Right lobe of liver (tissue), 6 donors: ENCODE results near the gene CREB3L2. TPM values are rescaled to one million over a fixed set of nuclear protein-coding genes. Genes with fewer than 3 reads are reported as not detected.

Experiments
- ATAC-seq, 4 donors: fragments of 200-7000 bp; cut with Tn5 transposase; one replicate each; pipeline ENCODE4 v1.9.1; 2020; ENCODE audit warnings: mild to moderate bottlenecking in 4 of 4, moderate library complexity in 4 of 4
- DNase-seq, 3 donors: peaks; one replicate each; pipeline ENCODE4 v3.0.0-alpha.2; 2020
- H3K27ac ChIP-seq, 3 donors: fragments of 200-600 bp; one replicate each; pipeline ENCODE4 v1.8.0; 2022
- H3K27me3 ChIP-seq, 2 donors: fragments of 200-600 bp; one replicate each; pipeline ENCODE4 v1.8.0; 2022
- H3K36me3 ChIP-seq, 4 donors: fragments of 200-600 bp; sonication (generic) in 1 of 4; one replicate each; pipeline versions ENCODE4 v1.5.1 to v1.8.0; 2017 to 2022; ENCODE audit warnings: control low read depth in 1 of 4
- H3K4me1 ChIP-seq, 4 donors: fragments of 200-600 bp; sonication (generic) in 1 of 4; one replicate each; pipeline versions ENCODE4 v1.5.1 to v1.8.0; 2017 to 2022; ENCODE audit warnings: control low read depth in 1 of 4
- H3K4me3 ChIP-seq, 3 donors: fragments of 200-600 bp; one replicate each; pipeline ENCODE4 v1.8.0; 2022
- H3K9me3 ChIP-seq, 4 donors: fragments of 200-600 bp; sonication (generic) in 1 of 4; one replicate each; pipeline versions ENCODE4 v1.5.1 to v1.8.0; 2017 to 2022; ENCODE audit warnings: control low read depth in 1 of 4
- POLR2A ChIP-seq: fragments of 450-650 bp; IDR thresholded peaks from one replicate; pipeline ENCODE4 v1.6.1; 2017; ENCODE audit warnings: antibody characterized with exemption, mild to moderate bottlenecking
- WGBS: methylation state at CpG from one replicate; pipeline ENCODE4 v1.1.6; 2018; ENCODE audit warnings: low coverage, low lambda C conversion rate; ENCODE audit not compliant: insufficient coverage; ENCODE audit errors: missing lambda C conversion rate; 5-methylcytosine and 5-hydroxymethylcytosine counted together
- intact Hi-C, 2 donors: fragments of 100-400 bp; cut with DNase I; formaldehyde crosslinking; loops; one replicate each; pipeline versions ENCODE4 v1.11.2 to v1.14.1; 2022
- total RNA-seq, 6 experiments: library from RNA; depleted of rRNA in 2 of 6; stranded (reverse); fragments of >200 nt in 2 of 6; fragmentation: NEBNext Ultra II Directional in 3 of 6; extraction: Animal tissue kit (Norgen Biotek cat#: 25700) in 3 of 6; gene quantifications; one replicate each; pipeline versions ENCODE4 v1.1.0 to v1.2.4, GENCODE V29; 2016 to 2023
- TF ChIP-seq, protein P1 (sequence below), 4 donors: fragments of 200-600 bp in 3 of 4; fragments of 450-650 bp in 1 of 4; IDR thresholded peaks; one replicate each; pipeline versions ENCODE4 v1.5.1 to v1.8.0; 2016 to 2022; ENCODE audit warnings: antibody characterized with exemption in 4 of 4, mild to moderate bottlenecking in 2 of 4
- donor health status: DM: no; HTN: yes; CAD: no.
- donor health status: DM: no; HTN: no; CAD: no.
- donor health status: DM: no; HTN: no; CAD: no.
- donor health status: DM: no; HTN: yes; CAD: no.
- donor health status: DM: no; HTN: yes; CAD: no.

The CREB3L2 gene
- total RNA-seq, 6 experiments from 2014 or later, result 11.5 to 29.9 (median 18.2) TPM

DNA sequence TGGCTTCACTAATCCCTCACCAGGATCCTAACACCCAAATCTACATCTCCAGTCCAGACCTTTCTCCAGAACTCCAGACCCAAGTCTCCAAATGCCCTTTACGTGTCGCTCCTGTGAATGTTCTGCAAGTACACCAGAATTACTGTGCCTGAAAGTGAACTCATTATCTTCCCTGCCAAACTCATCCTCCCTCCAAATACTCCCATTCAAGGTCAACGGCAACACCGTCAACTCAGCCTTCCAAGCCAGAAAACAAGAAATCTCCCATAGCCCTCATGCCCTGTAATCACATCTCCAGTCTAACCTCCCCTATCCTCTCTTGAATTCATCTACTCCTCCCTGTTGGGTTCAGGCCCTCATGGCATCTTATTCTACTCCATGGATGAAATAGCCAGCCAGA, 12.3 kb downstream of the CREB3L2 start:
- intact Hi-C loops, result no loop called here

DNA sequence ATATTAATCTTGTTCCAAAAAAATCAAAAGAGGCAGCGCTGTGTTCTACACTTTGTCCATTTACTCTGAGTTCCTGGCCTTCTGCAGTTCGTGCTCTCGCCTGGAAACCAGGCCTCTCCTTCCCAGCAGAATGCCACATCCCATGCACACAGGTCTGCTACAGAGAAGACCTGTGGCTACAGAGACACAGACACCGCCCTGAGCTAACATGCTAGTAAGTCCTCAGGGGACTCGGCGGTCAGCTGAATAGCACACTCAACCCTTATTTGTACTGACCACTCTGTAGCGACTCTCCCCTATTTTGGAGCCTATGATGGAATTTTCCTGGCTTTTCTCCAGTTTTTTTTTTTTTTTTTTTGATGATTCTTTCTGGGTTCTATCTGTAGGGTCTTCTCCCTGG, 12.8 kb downstream of the CREB3L2 start:
- intact Hi-C loops, result no loop called here
- Histone ChIP-seq H3K27me3 (no peaks in the 10 kb centered on the region), H3K4me3 (no peak overlapping the region), H3K36me3 (no peaks in the 10 kb centered on the region), H3K4me1 (peaks cover 0 to 37% (median 16%) of the 10 kb centered on the region in 4 donors), H3K27ac (no peak overlapping the region), H3K9me3 (no peaks in the 10 kb centered on the region)
- DNase-seq (no peak), ATAC-seq (no peak)
- WGBS, result 89% methylated on average over 4 of the region's 7 CpGs
- no peak for TF ChIP-seq POLR2A
- TF ChIP-seq, protein P1, sequence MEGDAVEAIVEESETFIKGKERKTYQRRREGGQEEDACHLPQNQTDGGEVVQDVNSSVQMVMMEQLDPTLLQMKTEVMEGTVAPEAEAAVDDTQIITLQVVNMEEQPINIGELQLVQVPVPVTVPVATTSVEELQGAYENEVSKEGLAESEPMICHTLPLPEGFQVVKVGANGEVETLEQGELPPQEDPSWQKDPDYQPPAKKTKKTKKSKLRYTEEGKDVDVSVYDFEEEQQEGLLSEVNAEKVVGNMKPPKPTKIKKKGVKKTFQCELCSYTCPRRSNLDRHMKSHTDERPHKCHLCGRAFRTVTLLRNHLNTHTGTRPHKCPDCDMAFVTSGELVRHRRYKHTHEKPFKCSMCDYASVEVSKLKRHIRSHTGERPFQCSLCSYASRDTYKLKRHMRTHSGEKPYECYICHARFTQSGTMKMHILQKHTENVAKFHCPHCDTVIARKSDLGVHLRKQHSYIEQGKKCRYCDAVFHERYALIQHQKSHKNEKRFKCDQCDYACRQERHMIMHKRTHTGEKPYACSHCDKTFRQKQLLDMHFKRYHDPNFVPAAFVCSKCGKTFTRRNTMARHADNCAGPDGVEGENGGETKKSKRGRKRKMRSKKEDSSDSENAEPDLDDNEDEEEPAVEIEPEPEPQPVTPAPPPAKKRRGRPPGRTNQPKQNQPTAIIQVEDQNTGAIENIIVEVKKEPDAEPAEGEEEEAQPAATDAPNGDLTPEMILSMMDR (IDR thresholded peaks at IDR 0.05), result no peak

More for the DNA sequence above, 12.3 kb downstream of the CREB3L2 start:
- Histone ChIP-seq H3K4me1 (peaks cover 0 to 33% (median 13%) of the 10 kb centered on the region in 4 donors), H3K27me3 (no peaks in the 10 kb centered on the region), H3K9me3 (no peaks in the 10 kb centered on the region), H3K4me3 (no peak overlapping the region), H3K27ac (peak overlapping the region in 2 of 3 donors; percentile 20 to 42), H3K36me3 (no peaks in the 10 kb centered on the region)
- ATAC-seq, result no peak
- TF ChIP-seq POLR2A, result no peak
- TF ChIP-seq, protein P1 (IDR thresholded peaks at IDR 0.05), result no peak
- WGBS, result 72% methylated on average over 4 of the region's 4 CpGs
- no peak for DNase-seq

DNA sequence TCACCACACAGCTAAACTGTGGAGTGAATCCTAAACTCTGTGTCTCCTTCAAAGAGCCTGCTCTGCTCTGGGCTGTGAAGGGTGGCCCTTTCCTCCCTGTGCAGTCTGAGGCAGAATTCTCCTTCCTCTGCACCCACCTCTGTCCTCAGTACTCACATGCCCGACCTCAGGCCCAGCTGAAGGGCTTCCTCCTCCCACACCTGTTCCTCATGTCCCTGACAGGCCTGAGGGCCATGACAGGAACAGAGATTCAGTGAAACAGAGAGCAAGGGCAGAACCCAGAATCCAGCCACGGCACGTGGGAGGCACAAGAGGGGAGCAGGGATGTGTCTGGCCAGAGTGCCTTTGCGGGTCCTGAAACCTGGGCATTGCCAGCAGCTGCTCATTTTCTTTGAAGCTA, 13.9 kb downstream of the CREB3L2 start:
- peaks cover 0 to 40% (median 19%) of the 10 kb centered on the region in 4 donors for H3K4me1 ChIP-seq
- no peaks in the 10 kb centered on the region for H3K36me3 ChIP-seq
- intact Hi-C loops, result no loop called here
- DNase-seq (no peak), ATAC-seq (no peak)
- H3K4me3 ChIP-seq, result no peak overlapping the region
- H3K27me3 ChIP-seq, result no peaks in the 10 kb centered on the region
- H3K9me3 ChIP-seq, result no peaks in the 10 kb centered on the region
- WGBS, result 83% methylated on average over 4 of the region's 4 CpGs
- H3K27ac ChIP-seq, result no peak overlapping the region
- TF ChIP-seq POLR2A, result no peak
- TF ChIP-seq, protein P1 (IDR thresholded peaks at IDR 0.05), result no peak

DNA sequence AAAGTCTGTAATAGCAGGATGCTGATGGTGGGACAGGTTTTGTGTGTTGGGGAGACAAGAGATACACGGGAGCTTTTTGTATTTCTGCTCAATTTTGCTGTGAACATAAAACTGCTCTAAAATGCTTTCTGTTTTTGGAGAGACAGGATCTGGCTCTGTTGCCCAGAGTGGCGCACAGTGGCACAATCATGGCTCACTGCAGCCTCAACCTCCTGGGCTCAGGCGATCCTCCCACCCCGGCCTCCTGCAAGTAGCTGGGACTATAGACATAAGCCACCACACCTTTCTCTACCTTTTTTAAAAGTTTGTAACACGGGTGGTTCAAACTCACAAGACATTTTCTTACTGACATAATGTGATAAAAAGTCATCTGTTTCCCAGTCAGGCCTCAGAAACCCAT, 14.3 kb downstream of the CREB3L2 start:
- H3K27me3 ChIP-seq, result no peaks in the 10 kb centered on the region
- TF ChIP-seq, protein P1 (IDR thresholded peaks at IDR 0.05), result no peak
- TF ChIP-seq POLR2A, result no peak
- H3K36me3 ChIP-seq, result no peaks in the 10 kb centered on the region
- H3K4me3 ChIP-seq, result no peak overlapping the region
- no peak for ATAC-seq
- H3K9me3 ChIP-seq, result no peaks in the 10 kb centered on the region
- intact Hi-C loops, result no loop called here
- 80% methylated on average over 5 of the region's 5 CpGs for WGBS
- no peak overlapping the region for H3K27ac ChIP-seq
- H3K4me1 ChIP-seq, result peaks cover 0 to 36% (median 19%) of the 10 kb centered on the region in 4 donors
- DNase-seq, result no peak

DNA sequence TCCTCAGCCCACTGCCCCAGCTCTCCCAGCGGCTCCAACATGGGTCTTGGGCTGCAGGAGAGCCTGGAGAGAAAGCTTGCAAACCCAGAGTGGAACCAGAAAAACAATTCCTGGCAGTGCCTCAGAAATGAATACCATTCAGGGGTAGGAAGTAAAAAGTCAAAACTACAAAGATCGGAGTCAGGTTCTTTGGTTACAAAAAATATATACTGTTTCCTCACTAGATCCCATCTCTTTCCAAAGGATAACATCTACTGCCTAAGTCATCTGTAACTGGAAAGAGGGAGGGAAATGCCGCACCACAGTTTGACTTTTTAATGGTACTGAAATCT, 14.9 kb downstream of the CREB3L2 start:
- no peaks in the 10 kb centered on the region for H3K36me3 ChIP-seq
- TF ChIP-seq, protein P1 (IDR thresholded peaks at IDR 0.05), result no peak
- TF ChIP-seq POLR2A, result no peak
- intact Hi-C loops, result no loop called here
- no peaks in the 10 kb centered on the region for H3K27me3 ChIP-seq
- H3K4me3 ChIP-seq, result no peak overlapping the region
- no peak for ATAC-seq
- peaks cover 0 to 34% (median 19%) of the 10 kb centered on the region in 4 donors for H3K4me1 ChIP-seq
- H3K9me3 ChIP-seq, result no peaks in the 10 kb centered on the region
- DNase-seq, result no peak
- 93% methylated on average over 3 of the region's 3 CpGs for WGBS
- peak overlapping the region in 2 of 3 donors; percentile 38 to 56 for H3K27ac ChIP-seq
